SK-MEL-5 (cell line): ENCODE measurements around the gene NAA15. TPM values are rescaled to one million over a fixed set of nuclear protein-coding genes. Genes with fewer than 3 reads are reported as not detected.
"Not testable (repeated sequence)": the region's sequence is repeated elsewhere in the genome, so short reads cannot be mapped to it uniquely, and the experiment has no call there.

Experiments
- DNase-seq: peaks from one replicate; pipeline ENCODE4 v3.0.0-alpha.2; 2016; ENCODE audit warnings: low read depth, low spot score
- in situ Hi-C: cut with HindIII; loops from 2 replicates; pipeline ENCODE4 v1.10.0; 2016; ENCODE audit warnings: low sequenced_read_pairs, high pct_unique_total_duplicates, low pct_unique_long_range_greater_than_20kb
- small RNA-seq, 2 experiments: library from RNA; depleted of rRNA; stranded (forward); fragments of <200 nt; gene quantifications; one replicate each; pipeline ENCODE3, GENCODE V24; 2014
- total RNA-seq: library from RNA; depleted of rRNA; stranded (reverse); fragments of >200 nt; shearing (Covaris generic); gene quantifications from 2 replicates; pipeline ENCODE4 v1.2.3, GENCODE V29; 2014; rRNA removed

The NAA15 gene
- total RNA-seq, 1 experiment from 2014 or later = 32.0 TPM

- DNase-seq = no peak
- in situ Hi-C loops = no loop called here
Measured at GRCh38 chr4:139458999-139459398, 157.7 kb downstream of the NAA15 start.

GRCh38 chr4:139460565-139460964 lies 159.3 kb downstream of the NAA15 start:
- DNase-seq = no peak
- in situ Hi-C loops = no loop called here

- in situ Hi-C loops = no loop called here
- no peak for DNase-seq
Measured at GRCh38 chr4:139461022-139461628, 159.8 kb downstream of the NAA15 start.

- DNase-seq, in situ Hi-C loops: not testable (repeated sequence)
Measured at GRCh38 chr4:139464512-139464911, 163.2 kb downstream of the NAA15 start.

- in situ Hi-C loops = no loop called here
- DNase-seq = no peak
Measured at GRCh38 chr4:139465922-139466321, 164.6 kb downstream of the NAA15 start.

GRCh38 chr4:139468756-139469155 lies 167.5 kb downstream of the NAA15 start:
- in situ Hi-C loops, DNase-seq: not testable (repeated sequence)

GRCh38 chr4:139469216-139469615 lies 167.9 kb downstream of the NAA15 start:
- in situ Hi-C loops = no loop called here
- no peak for DNase-seq

Small RNA genes lying within 50 kb of the gene (small RNA-seq; reads per million reads assigned to genes)
- gene RF01225 (0 reads per million in 2 experiments), gene RNU6-1074P (0 reads per million in 2 experiments), gene RNU6-1214P (0 reads per million in 2 experiments)

Other genes with a start within 250 kb of the NAA15 start
- gene ELF2, start 124.3 kb upstream of the NAA15 start, total RNA-seq = 19.3 and 19.8 TPM in 2 replicates
- not detected in 2 replicates for gene MGARP, start 21.3 kb upstream of the NAA15 start, total RNA-seq
- gene NDUFC1, start 972 bp downstream of the NAA15 start, total RNA-seq = 81.7 and 89.7 TPM in 2 replicates
- 4.2 and 4.8 TPM in 2 replicates for gene RAB33B, start 152.6 kb downstream of the NAA15 start, total RNA-seq